ENCODE results near the gene NEK1.

- TF ChIP-seq CTCF (IDR thresholded peaks at IDR 0.05) (no peak), POLR2A (IDR thresholded peaks at IDR 0.05; ENCODE audit: low read depth) (no peak), EP300 (IDR thresholded peaks at IDR 0.05) (no peak)
Observed at GRCh38 chr4:169625886-169626285, 13.5 kb upstream of the NEK1 start.
